Large intestine (tissue), 3 donors: Measurements from ENCODE around the gene C22orf15. TPM values are rescaled to one million over a fixed set of nuclear protein-coding genes. Genes with fewer than 3 reads are reported as not detected.

ENCODE experiments used
- DNase-seq, 2 donors: peaks; one replicate each; pipeline versions ENCODE4 v3.0.0 to v3.0.0-alpha.2; 2013
- H3K27ac ChIP-seq: one replicate; pipeline ENCODE4 v1.5.1; 2013; ENCODE audit warnings: low read length
- H3K27me3 ChIP-seq: 2 replicates; pipeline ENCODE4 v1.6.1; 2013; ENCODE audit warnings: low read length; ENCODE audit not compliant: control insufficient read depth, insufficient read depth
- H3K36me3 ChIP-seq: 2 replicates; pipeline ENCODE4 v1.6.1; 2013; ENCODE audit warnings: low read length; ENCODE audit not compliant: control insufficient read depth, insufficient read depth
- H3K4me1 ChIP-seq: one replicate; pipeline ENCODE4 v1.6.1; 2013; ENCODE audit warnings: low read length; ENCODE audit not compliant: control insufficient read depth, insufficient read depth
- H3K4me3 ChIP-seq: one replicate; pipeline ENCODE4 v1.5.1; 2013; ENCODE audit warnings: low read length
- H3K9me3 ChIP-seq: one replicate; pipeline ENCODE4 v1.6.1; 2013; ENCODE audit warnings: mild to moderate bottlenecking, low read depth, low read length, moderate library complexity; ENCODE audit not compliant: control insufficient read depth
- WGBS: methylation state at CpG from one replicate; pipeline ENCODE4 v1.1.5; 2013; ENCODE audit warnings: low lambda C conversion rate; ENCODE audit not compliant: insufficient coverage; 5-methylcytosine and 5-hydroxymethylcytosine counted together
- polyA plus RNA-seq: library from polyadenylated mRNA; unstranded; fragments of 120-200 nt; gene quantifications from one replicate; pipeline ENCODE4 v1.2.1, GENCODE V29; 2013

Gene C22orf15
- polyA plus RNA-seq, 1 donor, result 0.43 TPM

DNA sequence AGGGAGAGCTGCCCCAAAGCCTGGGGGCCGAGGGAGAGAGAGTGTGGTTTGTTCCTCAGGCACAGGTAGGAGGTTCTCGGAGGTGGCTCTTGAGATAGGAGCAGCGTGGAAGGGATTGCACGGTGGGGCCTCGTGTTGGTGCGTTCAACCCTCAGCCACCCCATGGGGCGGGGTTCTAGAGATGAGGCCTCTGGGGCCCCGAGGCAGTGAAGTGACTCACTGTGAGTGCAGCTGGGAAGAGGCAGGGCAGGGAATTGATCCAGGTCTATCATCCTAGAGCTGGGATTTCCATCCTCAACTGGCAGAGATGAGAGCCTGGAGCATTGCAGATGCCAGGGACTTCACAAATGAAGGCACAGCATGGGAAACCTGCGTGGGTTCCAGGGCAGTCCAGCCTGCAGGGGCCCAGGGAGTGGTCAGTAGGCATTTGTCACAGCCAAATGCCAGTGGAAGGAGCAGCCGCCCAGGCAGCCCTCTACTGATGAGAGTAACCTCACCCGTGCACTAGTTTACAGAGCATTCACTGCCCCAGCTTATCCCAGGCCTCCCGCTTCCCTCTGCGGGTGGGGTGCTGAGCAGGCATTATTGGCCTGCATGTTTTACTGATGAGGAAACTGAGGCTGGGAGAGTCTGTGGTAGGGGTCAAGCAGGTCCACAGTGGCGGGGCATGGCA lies 18.9 kb downstream of the C22orf15 start:
- Histone ChIP-seq H3K27ac (peak overlapping the region; percentile 66), H3K4me3 (no peak overlapping the region), H3K27me3 (no peaks in the 10 kb centered on the region), H3K9me3 (no peaks in the 10 kb centered on the region), H3K36me3 (no peaks in the 10 kb centered on the region), H3K4me1 (peaks cover 63% of the 10 kb centered on the region)
- WGBS, result 50% methylated on average over 1 of the region's 14 CpGs
- DNase-seq, result peak; percentile 83 to 89

DNA sequence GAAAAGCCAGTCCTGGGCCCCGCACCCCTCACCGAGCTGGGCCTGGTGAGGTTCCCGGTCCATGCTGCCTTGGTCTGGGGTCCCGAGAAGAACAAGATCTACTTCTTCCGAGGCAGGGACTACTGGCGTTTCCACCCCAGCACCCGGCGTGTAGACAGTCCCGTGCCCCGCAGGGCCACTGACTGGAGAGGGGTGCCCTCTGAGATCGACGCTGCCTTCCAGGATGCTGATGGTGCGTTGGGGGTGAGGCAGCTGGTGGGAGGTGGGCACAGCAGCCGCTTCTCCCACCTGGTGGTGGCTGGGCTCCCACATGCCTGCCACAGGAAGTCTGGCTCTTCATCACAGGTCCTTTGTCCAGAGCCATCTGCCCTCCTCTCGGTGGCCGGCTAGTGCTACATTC lies 19.5 kb downstream of the C22orf15 start:
- Histone ChIP-seq H3K9me3 (no peaks in the 10 kb centered on the region), H3K4me3 (no peak overlapping the region), H3K4me1 (peaks cover 63% of the 10 kb centered on the region), H3K27me3 (no peaks in the 10 kb centered on the region), H3K36me3 (no peaks in the 10 kb centered on the region), H3K27ac (peak overlapping the region; percentile 66)
- no CpG with 5 or more reads among the region's 16 CpGs for WGBS
- DNase-seq, result no peak

DNA sequence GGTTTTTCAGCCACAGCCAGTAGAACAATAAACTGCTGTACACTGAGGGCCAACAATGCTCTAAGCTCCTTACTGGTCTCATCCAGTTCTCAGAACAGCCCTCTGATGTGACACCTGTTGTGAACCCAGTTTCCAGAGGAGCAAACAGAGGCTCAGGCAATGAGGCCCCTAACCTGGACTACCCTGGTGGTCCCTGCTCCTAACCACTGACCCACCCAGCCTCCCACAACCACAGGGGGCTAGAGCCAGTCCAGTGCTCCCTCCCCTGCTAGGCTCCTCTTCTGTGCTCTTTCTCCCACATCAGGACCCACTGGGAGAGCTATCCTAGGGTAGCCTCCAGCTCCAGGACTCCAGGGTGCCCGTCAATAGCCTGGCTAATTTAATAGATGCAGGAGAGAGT lies 19.9 kb downstream of the C22orf15 start:
- Histone ChIP-seq H3K27ac (peak overlapping the region; percentile 66), H3K36me3 (no peaks in the 10 kb centered on the region), H3K27me3 (no peaks in the 10 kb centered on the region), H3K4me1 (peaks cover 62% of the 10 kb centered on the region), H3K4me3 (no peak overlapping the region), H3K9me3 (no peaks in the 10 kb centered on the region)
- no CpG with 5 or more reads among the region's 1 CpG for WGBS
- DNase-seq, result no peak

GRCh38 chr22:23783265-23784150 lies 20.7 kb downstream of the C22orf15 start:
- Histone ChIP-seq H3K4me3 (no peak overlapping the region), H3K9me3 (no peaks in the 10 kb centered on the region), H3K36me3 (no peaks in the 10 kb centered on the region), H3K27ac (peak overlapping the region; percentile 70), H3K27me3 (no peaks in the 10 kb centered on the region), H3K4me1 (peaks cover 57% of the 10 kb centered on the region)
- peak in 1 of 2 donors; percentile 53 for DNase-seq
- no CpG with 5 or more reads among the region's 15 CpGs for WGBS

GRCh38 chr22:23784215-23784732 lies 21.5 kb downstream of the C22orf15 start:
- no peaks in the 10 kb centered on the region for H3K9me3 ChIP-seq
- peak overlapping the region; percentile 70 for H3K27ac ChIP-seq
- no peaks in the 10 kb centered on the region for H3K27me3 ChIP-seq
- no peaks in the 10 kb centered on the region for H3K36me3 ChIP-seq
- peaks cover 52% of the 10 kb centered on the region for H3K4me1 ChIP-seq
- no CpG with 5 or more reads among the region's 8 CpGs for WGBS
- H3K4me3 ChIP-seq, result no peak overlapping the region
- DNase-seq, result peak in 1 of 2 donors; percentile 55

DNA sequence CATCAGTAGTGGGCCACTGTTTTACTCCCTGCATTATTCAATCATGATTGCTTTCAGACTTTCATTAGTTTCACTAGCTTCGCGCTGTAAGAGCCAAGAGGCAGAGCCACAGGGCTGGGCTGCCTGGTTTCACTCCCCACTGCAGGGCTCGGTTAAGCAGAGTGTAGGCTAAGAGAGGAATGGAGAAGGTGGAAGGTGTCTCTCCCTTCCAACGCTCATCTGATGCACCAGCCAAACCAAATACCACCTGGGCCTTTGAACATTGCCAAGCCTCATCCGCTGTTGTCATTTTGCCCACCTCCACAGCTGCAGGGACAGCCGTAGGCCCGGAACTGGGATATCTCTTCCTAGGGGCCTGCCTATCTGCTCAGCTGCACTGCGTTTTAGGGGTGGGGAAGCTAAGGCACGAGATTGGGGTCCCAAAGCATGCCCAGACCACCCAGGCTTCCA lies 23.5 kb downstream of the C22orf15 start:
- peak in 1 of 2 donors; percentile 8 for DNase-seq
- peaks cover 43% of the 10 kb centered on the region for H3K4me1 ChIP-seq
- H3K4me3 ChIP-seq, result peak overlapping the region; percentile 84
- WGBS, result no CpG with 5 or more reads among the region's 9 CpGs
- H3K36me3 ChIP-seq, result peaks cover 9% of the 10 kb centered on the region
- H3K27me3 ChIP-seq, result no peaks in the 10 kb centered on the region
- H3K9me3 ChIP-seq, result no peaks in the 10 kb centered on the region
- peak overlapping the region; percentile 99 for H3K27ac ChIP-seq

DNA sequence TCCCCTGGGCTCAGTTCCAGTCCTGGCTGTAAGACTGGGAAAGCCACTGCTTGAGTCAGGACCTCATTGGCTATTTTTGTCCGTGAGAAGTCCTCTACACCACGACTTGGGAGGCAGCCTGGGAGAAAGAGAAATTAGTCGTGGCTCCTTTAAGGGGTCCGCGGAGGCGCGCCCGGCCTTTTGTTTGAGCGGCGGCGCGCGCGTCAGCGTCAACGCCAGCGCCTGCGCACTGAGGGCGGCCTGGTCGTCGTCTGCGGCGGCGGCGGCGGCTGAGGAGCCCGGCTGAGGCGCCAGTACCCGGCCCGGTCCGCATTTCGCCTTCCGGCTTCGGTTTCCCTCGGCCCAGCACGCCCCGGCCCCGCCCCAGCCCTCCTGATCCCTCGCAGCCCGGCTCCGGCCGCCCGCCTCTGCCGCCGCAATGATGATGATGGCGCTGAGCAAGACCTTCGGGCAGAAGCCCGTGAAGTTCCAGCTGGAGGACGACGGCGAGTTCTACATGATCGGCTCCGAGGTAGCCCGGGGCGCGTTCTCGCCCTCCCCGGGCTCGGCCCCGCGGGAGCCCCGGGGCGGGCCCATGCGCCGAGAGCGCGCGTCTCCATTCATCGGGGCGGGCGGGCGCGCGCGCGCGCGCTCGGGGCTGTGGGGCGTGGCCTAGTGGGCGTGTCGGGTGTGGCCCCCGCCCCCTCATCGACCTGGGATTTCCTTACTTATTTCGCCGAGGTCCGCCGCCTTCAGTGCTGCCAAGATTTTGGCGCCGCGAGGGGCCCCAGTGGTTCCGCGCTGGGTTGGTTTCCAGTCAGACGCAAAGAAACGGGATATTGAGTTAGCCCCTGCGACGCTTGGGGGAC lies 24.2 kb downstream of the C22orf15 start, which contains the start of gene SMARCB1:
Gene SMARCB1, plus strand, starts transcription at position 215 of the 848 bp plus-strand sequence. Its CDS starts 204 bp downstream, at position 419.
- peak within 1 kb of the TSS; percentile 99 for H3K27ac ChIP-seq
- H3K9me3 ChIP-seq, result no peaks in the 10 kb centered on the region
- no peaks in the 10 kb centered on the region for H3K27me3 ChIP-seq
- DNase-seq, result peak; percentile 89 to 95
- WGBS, result no CpG with 5 or more reads among the region's 97 CpGs
- peak within 1 kb of the TSS; percentile 84 for H3K4me3 ChIP-seq
- H3K4me1 ChIP-seq, result peaks cover 36% of the 10 kb centered on the region
- peaks cover 16% of the 10 kb centered on the region for H3K36me3 ChIP-seq

- Histone ChIP-seq H3K27me3 (no peaks in the 10 kb centered on the region), H3K4me1 (peaks cover 31% of the 10 kb centered on the region), H3K27ac (peak overlapping the region; percentile 9), H3K9me3 (no peaks in the 10 kb centered on the region), H3K4me3 (peak overlapping the region; percentile 84), H3K36me3 (peaks cover 21% of the 10 kb centered on the region)
- DNase-seq, result no peak
- WGBS, result 0% methylated on average over 1 of the region's 5 CpGs
Measured at GRCh38 chr22:23787600-23787896, 24.8 kb downstream of the C22orf15 start.

DNA sequence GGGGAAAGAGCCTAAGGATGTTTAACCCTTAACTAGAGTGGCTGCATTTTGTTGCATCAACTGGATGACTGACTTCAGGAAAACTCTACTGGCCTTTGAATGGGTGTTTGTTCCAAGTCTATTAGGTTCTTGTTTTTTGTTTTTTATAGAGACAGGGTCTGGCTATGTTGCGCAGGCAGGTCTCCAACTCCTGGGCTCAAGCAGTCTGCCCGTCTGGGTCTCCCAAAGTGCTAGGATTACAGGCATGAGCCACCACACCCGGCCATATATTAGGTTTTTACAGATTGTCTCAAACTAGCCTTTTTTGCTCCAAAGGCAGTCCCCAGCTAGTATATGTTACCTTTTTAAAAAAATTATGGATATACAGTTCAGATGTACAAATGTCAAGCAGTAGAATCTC lies 25.1 kb downstream of the C22orf15 start:
- H3K4me3 ChIP-seq, result peak overlapping the region; percentile 84
- WGBS, result 100% methylated on average over 1 of the region's 3 CpGs
- DNase-seq, result no peak
- no peak overlapping the region for H3K27ac ChIP-seq
- peaks cover 27% of the 10 kb centered on the region for H3K4me1 ChIP-seq
- H3K27me3 ChIP-seq, result no peaks in the 10 kb centered on the region
- H3K9me3 ChIP-seq, result no peaks in the 10 kb centered on the region
- H3K36me3 ChIP-seq, result peaks cover 25% of the 10 kb centered on the region

DNA sequence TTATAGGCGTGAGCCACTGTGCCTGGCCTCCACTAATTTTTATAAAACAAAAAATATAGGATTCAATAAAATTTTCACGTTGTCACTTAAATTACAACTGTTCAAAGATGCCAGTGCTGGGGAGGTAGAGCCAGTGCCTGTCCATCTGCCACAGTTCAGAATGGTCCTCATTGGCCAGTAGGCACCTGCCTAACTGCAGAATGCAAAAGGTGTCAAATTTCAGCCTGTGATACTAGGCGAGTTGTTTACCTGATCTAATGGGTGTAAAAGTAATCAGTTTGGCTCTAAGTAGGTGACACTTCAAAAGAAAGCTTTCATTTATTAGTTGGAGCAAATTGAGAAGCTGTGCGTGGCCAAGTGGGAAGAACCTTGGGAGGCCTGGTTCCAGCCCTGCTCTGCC lies 26.3 kb downstream of the C22orf15 start:
- Histone ChIP-seq H3K9me3 (no peaks in the 10 kb centered on the region), H3K4me1 (peaks cover 15% of the 10 kb centered on the region), H3K27me3 (no peaks in the 10 kb centered on the region), H3K27ac (no peak overlapping the region), H3K4me3 (no peak overlapping the region), H3K36me3 (peaks cover 37% of the 10 kb centered on the region)
- WGBS, result 43% methylated on average over 1 of the region's 4 CpGs
- DNase-seq, result no peak
